NCI-H2029 treated with DMSO at 0.1 percent for 48 hours (cell line): ENCODE data around the gene DDX1.

ENCODE experiments used
- DNase-seq: peaks from one replicate; lab custom pipeline; 2025; lab: John Stamatoyannopoulos, UW

The DDX1 gene

GRCh38 chr2:15630121-15630977 lies 38.7 kb downstream of the DDX1 start:
- no peak for DNase-seq

GRCh38 chr2:15630978-15631719 lies 39.5 kb downstream of the DDX1 start:
- no peak for DNase-seq

- DNase-seq: no peak
These were observed 40.2 kb downstream of the DDX1 start for GRCh38 chr2:15631883-15632282.

GRCh38 chr2:15633043-15633970 lies 41.6 kb downstream of the DDX1 start:
- no peak for DNase-seq

GRCh38 chr2:15633971-15634346 lies 42.3 kb downstream of the DDX1 start:
- DNase-seq: no peak

GRCh38 chr2:15634846-15635490 lies 43.3 kb downstream of the DDX1 start:
- DNase-seq: no peak

- no peak for DNase-seq
These were observed 45.5 kb downstream of the DDX1 start for GRCh38 chr2:15636972-15637785.

GRCh38 chr2:15638720-15639119 lies 47.1 kb downstream of the DDX1 start:
- no peak for DNase-seq

GRCh38 chr2:15639323-15640251 lies 47.9 kb downstream of the DDX1 start:
- DNase-seq: no peak

- DNase-seq: no peak
These were observed 48.6 kb downstream of the DDX1 start for GRCh38 chr2:15640261-15640711.

- DNase-seq: no peak
These were observed 49.1 kb downstream of the DDX1 start for GRCh38 chr2:15640784-15641183.

- no peak for DNase-seq
These were observed 49.9 kb downstream of the DDX1 start for GRCh38 chr2:15641530-15641982.

GRCh38 chr2:15642011-15642814 lies 50.5 kb downstream of the DDX1 start:
- no peak for DNase-seq

- no peak for DNase-seq
These were observed 51.3 kb downstream of the DDX1 start for GRCh38 chr2:15642815-15643500.

- DNase-seq: no peak
These were observed 52.3 kb downstream of the DDX1 start for GRCh38 chr2:15643791-15644585.

- no peak for DNase-seq
These were observed 53.6 kb downstream of the DDX1 start for GRCh38 chr2:15645300-15645699.

- no peak for DNase-seq
These were observed 54.2 kb downstream of the DDX1 start for GRCh38 chr2:15645720-15646385.
